KBM-7 (cell line): ENCODE results near the gene TAF8.

Source experiments
- DNase-seq: peaks from one replicate; pipeline ENCODE4 v3.0.0-alpha.2; 2015
- in situ Hi-C: fragments of 300-500 bp; cut with MboI; formaldehyde crosslinking; loops from 2 replicates; pipeline ENCODE4 v1.14.3; 2020; ENCODE audit warnings: low sequenced_read_pairs, low pct_unique_long_range_greater_than_20kb, mixed read lengths

TAF8 gene

DNA sequence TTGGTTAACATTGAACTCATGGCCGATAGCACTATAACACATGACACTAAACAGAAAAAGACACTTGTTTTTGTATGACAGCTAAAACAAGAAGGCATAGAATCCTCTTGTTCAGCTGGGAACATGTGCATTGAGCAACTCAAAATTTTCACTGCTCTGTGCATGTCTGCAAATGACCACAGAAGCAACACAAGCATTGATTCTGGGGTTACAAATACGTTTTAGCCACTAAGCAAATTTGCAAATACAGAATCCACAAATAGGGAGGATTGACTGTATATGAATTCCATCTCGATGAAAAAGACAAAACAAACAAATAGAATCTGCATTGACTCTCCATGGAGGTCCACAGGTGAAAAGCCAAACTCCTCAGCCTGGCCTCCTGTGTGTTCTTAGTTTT is 60.4 kb downstream of the TAF8 start:
- in situ Hi-C loops = no loop called here
- DNase-seq = no peak

DNA sequence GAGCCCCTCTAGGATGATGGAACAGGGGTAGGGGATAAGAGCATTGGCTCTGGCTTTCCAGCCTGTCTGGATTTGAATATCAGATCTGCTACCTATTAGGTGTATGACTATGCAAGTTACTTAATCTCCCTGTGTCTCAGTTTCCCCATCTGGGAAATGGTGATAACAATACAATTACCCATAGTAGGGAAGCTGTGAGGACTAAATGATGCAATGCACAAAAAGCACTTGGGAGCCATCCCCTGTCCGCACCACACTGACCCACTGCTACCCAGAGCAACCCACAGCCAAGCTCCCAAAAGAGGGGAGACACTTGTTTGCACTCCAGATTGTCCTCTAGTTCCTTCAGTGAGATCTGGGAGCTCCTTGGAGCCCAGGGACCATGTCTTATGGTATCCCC is 62.0 kb downstream of the TAF8 start:
- no peak for DNase-seq
- in situ Hi-C loops = no loop called here

DNA sequence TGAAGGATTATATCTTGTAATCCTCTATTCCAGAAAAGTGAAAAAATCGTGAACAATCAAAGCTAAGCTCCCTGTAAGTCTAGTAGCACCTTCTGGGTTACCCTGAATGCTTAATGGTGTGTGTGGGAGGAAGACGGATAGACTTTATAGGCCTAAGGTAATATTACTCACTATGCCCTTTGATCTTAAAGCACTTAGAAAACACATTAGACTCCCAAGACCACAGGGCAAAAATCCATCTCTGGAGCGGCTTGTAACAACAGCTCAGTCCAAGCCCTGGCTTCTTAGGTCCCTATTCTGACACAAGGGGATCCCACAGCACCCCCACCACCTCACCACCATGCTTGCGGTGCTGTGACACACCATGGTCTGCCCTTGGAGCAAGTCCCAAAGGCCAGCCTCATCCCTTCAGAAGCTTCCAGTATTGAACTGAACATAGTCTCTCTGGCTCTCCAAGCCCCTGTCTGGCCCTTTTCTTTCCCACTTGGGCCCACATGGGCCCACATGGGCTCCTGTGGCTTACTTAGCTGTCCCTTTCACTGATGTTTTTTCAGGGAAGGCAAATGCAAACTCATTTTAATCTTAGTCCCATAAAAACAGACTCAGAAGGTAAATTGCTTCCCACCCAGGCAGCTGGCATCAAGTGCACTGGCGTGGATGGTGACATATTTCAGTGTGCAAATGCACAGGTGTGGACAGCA is 63.8 kb downstream of the TAF8 start:
- in situ Hi-C loops = no loop called here
- no peak for DNase-seq

DNA sequence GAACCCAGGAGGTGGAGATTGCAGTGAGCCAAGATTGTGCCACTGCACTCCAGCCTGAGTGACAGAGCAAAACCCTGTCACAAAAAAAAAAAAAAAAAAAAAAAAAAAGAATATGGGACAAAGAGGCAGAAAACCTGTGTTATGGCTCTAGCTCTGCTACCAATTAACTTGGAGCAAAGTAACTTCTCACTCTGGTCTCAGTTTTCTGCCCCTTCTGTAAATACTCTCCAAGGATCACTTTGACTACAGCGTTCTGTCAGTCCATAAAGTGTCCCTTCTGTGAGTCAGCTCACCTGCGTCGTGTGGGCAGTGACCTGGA is 67.5 kb downstream of the TAF8 start:
- DNase-seq = no peak
- in situ Hi-C loops = no loop called here

DNA sequence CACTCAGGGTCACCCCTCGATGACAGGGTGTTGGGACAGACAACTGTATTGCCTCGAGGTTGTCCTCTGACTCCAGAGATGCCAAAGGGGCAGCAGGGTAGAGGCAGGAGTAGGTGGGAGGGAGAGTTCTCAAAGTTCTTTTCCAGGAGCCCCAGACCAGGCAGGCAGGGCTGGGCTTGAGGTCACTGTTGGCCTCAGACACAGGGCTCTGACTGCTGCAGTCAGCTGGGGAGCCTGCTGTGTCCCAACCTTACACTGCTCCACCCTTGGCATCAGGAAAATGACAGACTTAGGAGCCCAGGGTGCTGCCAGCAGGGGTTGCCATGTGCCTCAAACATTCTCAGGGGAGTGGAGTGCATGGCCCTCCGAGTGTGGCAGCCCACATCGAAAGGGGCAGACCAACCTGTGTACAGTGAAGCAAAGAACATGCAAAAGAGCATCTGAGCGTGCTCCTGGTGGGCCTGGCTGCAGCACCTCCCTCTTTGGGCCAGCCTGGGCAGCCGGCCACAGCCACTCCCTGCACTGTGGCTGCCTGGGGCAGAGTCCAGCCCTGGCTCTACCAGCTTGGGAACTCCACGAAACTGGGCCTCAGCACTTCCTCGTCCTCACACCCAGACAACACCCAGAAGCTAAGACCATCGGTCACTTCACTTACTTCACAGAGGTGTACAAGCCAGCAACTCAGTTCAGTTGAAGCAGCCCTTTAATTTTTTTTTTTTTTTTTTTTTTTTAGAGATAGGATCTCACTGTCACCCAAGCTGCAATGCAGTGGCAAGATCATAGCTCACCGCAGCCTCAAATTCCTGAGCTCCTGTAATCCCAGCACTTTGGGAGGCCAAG is 68.1 kb downstream of the TAF8 start:
- in situ Hi-C loops = no loop called here
- no peak for DNase-seq

DNA sequence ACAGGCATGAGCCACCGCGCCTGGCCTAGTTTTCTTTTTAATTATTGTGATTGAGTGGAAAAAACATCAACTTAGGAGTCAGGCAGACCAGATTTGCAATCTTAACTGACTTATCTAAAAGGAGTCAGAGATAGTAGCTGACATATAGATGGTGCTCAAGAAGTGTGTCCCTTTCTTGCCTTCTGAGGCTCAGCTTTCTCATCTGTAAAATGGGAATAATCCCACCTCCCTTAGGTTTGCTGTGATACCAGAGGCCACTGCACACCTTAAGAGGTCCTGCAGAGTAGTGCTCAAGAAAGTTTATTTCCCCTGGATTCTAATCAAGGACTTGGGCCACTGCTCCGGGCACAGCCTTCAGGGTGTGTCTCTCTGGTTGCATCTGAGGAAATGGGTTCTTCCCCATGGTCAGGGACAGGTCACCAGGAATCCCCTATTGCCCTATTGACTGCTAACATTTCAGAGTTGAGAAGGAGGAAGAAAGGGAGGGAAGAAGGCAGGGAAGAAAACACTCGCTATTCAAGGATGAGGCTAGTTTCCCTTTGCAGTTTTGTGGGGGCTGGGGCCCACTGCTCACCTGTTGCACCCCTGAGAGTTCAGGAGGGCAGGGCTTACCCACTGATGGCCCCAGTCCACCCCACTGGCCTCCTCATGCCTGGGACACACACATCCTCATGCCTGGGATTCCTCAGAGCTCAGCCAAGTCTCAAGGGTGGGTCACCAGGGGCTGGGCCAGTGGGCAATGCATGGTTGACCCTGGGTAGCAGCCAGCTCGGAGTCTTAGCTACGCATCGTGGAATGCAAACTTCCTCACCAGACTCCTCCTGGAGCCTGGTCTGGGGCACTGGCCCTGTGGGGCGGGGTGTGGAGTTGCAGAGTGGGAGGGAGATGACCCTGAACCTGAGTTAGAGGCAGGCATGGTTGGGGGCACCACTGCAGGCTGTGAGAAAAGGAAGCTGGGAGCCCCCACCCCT is 70.9 kb downstream of the TAF8 start:
- no peak for DNase-seq
- in situ Hi-C loops = no loop called here

DNA sequence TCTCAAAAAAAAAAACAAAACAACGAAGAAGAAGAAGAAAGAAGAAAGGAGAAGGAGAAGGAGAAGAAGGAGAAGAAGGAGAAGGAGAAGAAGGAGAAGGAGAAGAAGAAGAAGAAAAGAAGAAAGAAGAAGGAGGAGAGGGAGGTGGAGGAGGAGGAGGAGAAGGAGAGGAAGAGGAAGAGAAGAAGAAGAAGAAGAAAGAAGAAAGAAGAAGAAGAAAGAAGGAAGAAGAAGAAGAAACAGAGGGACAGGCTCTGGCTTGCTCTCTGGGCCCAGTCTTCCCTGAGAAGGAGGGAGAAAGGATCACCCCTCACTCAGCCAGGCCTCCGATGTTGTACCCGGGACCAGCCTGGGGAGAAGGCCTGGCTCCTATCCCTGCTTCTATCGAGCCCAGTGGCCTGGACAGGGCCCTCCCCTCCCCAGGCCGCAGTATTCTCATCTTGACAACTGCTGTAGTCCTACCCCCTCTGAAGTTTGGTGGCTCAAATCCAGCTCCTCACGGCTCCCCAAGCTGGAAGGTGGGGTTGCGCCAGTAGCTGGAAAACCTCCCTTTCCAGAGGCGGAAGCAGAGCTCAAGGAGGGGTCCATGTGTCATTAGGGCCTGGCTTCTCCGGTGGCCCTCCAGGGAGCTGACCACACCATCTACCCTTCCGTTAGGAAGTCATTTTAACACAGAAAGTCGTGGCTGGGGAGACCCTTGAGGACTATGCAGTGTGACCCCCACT is 73.2 kb downstream of the TAF8 start:
- in situ Hi-C loops = no loop called here
- DNase-seq = no peak

DNA sequence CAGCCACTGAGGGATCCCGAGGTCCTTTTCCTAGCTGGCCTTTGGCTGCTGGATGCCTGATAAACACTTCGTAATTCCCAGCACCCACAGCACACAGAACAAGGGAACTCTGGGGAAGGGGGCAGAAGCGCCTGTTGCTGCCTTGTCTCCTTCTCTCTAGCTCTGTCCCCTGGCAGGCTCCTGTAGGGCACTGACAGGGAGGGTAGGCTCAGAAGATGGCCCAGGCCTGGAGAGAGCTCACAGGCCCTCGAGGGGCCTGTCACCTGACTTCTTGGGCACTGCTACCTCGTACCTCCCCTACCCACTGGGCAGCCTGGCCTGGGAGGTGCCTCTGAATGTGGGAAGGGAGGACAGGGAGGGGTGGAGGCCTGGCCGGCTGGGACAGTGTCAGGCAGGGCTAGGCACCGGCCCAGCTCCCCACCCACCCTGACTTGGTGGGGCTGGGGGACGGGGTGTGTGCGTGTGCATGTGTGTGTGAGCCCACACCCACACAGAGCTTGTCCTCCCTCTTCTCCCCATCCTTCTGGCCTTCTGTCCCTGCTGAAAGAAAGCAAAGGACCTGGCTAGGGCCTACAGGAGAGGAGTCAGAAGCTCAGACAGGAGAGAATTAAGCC is 74.0 kb downstream of the TAF8 start:
- DNase-seq = no peak
- in situ Hi-C loops = no loop called here

DNA sequence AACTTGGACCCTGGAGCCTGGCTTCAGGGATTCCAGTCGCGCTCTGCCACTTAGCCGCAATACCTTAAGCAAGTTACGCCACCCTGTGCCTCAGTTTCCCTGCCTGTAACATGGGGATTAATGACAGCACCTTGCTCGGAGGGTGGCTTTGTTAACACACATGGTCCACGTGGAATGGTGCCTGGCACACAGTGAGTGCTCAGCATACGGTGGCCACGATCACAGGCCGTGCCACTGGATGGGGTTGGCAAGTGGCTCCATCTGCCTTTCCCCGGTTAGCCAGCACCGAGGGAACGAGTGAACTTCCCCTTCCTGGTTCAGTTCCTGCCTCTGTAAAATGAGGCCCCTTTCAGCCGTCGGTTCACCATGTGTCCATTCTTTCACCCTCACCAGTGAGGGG is 74.9 kb downstream of the TAF8 start:
- DNase-seq = no peak
- in situ Hi-C loops = no loop called here

DNA sequence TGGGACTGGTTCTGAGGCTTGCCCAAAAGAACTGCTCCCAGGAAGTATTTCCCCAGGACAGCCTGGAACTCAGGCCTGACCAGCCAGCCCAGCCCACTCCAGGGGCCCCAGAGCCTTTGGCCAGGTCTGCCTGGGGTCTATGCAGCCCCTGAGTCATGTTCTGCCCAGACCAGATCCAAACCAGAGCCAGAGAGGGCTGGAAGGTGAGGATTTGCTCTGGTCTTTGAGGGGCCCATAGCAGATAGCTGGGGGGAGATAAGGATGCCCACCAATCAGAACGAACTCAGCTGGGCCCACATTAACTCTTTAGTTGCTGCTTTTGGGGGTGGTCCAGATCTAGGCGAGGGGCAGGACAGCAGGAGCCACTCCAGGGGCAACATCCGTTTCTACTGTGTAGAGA is 75.3 kb downstream of the TAF8 start:
- in situ Hi-C loops = no loop called here
- DNase-seq = no peak

DNA sequence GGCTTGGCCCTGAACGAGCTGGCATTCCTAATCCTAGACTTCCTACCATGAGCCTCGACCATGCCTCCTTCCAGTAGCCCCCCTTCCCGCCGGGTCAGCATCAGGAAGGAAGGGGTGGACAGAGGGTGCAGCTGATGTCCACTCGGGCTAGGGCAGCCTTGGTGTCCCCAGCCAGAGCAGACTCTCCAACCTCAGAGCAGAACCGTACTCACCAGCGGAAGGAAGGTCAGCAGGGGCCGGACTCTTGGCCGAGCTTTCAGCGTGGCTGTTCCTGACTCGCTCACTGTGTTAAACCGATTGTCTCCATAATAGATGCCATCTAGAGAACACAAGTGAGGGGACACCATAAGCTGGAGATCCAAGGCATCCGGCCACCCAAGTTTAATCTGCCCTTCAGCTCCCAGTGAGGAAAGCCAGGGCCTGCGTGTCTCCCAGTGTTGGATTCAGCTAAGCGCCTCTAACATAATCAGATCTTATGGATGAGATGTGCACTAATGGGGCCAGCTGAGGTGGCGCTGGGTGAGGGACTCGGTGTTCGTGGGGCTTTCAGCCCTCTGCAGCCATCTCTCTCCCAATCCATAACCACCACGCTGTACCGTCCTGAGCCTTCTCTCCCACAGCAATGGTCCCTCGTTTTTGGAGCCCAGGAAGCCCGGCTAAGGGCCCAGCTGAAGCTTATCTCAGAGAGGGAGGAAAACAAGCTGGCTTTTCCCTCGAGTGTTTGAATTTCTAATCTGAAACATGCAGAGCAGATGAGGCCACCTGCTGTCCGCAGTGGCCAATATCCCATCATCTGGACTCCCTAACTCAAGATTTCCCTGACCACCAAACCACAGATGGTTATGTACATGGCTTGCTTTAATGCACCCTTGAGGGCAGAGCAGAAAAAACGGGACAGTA is 78.4 kb downstream of the TAF8 start:
- DNase-seq = no peak
- in situ Hi-C loops = no loop called here

DNA sequence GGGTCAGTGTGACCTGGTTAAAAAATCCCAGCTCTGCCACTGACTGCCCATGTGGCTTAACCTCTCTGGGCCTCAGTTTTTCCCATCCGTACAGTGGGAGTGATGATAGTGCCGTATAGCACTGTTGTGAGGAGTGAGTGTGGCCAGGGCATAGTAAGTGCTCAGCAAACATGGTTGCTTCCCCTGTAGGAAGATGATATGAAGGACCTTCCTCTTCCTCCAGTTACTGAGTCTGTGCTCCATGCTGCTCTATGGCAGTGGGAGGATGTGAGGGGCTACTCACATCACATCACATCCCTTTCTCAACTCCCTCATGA is 79.0 kb downstream of the TAF8 start:
- no peak for DNase-seq
- in situ Hi-C loops = no loop called here

DNA sequence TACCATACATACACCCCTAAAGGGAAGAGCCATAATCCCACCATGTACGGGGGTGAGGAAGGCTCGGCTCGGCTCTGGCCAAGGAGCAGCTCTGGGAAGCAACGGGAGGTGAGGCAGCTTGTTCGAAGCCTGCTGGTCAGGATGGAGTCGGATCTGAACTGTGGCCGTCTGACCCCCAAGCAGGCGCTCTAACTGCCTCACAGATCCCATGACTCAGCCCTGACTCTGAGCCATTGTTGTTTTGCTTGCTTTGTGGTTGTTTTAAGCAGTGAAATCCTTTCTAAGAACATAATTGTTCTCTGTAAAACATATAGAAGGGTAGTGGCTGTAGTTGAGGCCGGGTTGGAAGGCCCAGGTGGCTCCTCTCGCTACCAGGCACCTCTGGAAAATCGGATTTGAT is 81.2 kb downstream of the TAF8 start:
- no peak for DNase-seq
- in situ Hi-C loops = no loop called here

DNA sequence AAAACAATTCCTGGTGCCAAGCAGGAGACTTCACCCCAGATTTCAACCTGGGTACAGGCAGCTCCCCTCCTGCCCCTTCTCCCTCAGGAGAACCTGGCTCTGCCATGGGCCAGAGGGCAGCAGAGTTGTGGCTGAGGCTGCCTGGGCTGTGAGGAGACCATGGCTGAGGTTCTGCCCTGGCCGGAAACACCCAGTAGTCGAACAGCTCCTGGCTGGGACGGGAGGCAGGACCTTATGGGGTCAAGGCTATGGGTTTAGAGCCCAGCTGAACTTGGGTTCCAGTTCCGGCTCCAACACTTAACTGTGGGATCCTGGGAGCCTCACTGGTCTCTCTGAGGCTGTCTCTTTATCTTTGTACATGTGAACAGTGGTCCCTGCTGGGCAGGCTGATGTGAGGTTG is 83.6 kb downstream of the TAF8 start:
- in situ Hi-C loops = no loop called here
- DNase-seq = no peak

DNA sequence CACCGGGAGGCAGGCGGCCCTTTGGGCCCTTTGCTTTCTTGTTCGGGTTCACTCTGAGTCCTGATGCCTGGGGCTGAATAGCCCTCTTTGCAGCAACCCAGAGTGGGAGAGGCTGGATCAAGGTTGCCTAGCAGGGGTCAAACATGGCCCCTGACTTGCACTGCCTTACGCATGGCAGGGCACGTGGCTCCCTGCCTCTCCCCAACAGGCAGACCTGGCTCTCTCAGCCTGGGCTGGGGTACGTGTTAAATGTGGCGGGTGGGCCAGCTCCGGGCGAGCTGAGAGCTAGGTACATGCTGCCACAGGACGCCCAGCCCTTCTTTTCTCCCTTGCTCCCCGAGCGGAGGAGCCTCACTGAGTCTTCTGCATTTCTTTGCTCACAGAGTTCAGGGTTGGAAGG is 84.8 kb downstream of the TAF8 start:
- in situ Hi-C loops = no loop called here
- DNase-seq = no peak

DNA sequence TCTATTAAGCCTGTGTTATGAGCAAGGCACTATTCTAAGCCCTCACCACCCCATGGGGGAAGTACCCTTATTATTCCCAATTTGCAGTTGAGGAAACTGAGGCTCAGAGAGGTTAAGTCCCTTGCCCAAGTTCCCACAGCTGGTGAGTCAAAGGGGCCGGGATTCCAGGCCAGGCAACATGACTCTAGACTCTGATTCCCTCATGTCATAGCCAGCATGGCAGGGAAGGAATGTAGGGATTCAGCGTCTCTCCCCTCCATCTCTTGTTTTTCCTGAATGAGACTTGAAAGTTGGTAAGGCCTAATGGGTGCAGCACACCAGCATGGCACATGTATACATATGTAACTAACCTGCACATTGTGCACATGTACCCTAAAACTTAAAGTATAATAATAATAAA is 85.4 kb downstream of the TAF8 start:
- in situ Hi-C loops = no loop called here
- DNase-seq = no peak

DNA sequence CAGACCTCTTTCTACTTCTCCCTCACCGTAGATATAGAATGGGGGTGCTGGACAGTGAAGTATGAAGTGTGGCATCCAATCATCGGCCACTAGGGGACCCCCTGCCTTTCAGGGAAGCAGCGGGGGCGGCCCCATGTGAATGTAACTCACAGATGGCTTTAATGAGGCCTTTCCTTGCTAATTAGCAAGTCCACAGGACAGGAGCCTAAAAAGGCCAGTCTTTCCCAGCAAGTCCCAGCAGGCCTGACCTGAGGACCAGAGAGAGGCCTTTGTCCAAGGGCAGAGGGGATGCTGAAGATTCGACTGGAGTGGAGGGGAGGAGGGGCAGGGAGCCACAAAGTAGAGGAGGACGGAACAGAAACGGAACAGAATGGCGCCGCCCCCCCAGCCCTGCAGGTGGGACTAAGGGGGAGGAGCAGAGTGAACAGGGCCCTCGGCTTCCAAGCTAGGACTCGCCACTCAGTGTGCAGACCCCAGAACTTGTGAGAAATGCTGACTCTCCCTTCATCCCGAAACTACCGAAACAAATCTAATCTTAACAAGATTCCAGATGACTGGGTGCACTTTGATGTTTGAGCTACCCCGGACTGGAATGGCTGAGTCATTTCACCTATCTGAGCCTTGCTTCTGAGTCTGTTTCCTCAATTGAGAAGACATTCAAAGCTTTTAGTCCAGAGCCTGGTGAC is 86.3 kb downstream of the TAF8 start:
- peak; percentile 27 for DNase-seq
- in situ Hi-C loops = no loop called here
